K562 (cell line): Measurements from ENCODE around the gene TBX6. TPM values are rescaled to one million over a fixed set of nuclear protein-coding genes. Genes with fewer than 3 reads are reported as not detected.

ENCODE experiments used
- ATAC-seq: fragments of 200-7000 bp; cut with Tn5 transposase; 3 replicates; pipeline ENCODE4 v1.9.1; 2020; ENCODE audit warnings: moderate library complexity
- BruUV-seq: library from RNA; stranded (reverse); fragments of 400-500 nt; replicated peaks from 2 replicates; lab custom pipeline; 2021; lab: Mats Ljungman, UMichigan
- CTCF ChIA-PET: fragments of 300-600 bp; formaldehyde crosslinking; extraction: SDS; loops from one replicate; lab custom pipeline; 2021; ENCODE audit warnings: low intra/inter-chr PET ratio; lab: Yijun Ruan, JAX
- POLR2A ChIA-PET: fragments of 300-600, 350-650 bp; sonication (Branson Sonifier 250); formaldehyde crosslinking; extraction: SDS; loops from one replicate; lab custom pipeline; 2021; ENCODE audit warnings: antibody characterized with exemption, inconsistent platforms; lab: Yijun Ruan, JAX
- DNase-seq, 4 experiments: peaks; one replicate each; pipeline versions ENCODE4 v3.0.0 to v3.0.0-alpha.2; 2011 to 2018; ENCODE audit warnings: low spot score in 3 of 4, mixed read lengths in 3 of 4; ENCODE audit errors: extremely low read depth in 1 of 4
- FAIRE-seq: peaks from 2 replicates; lab custom pipeline; 2011; peaks lifted over from hg19 to GRCh38; lab: Jason Lieb, UNC
- H2AFZ ChIP-seq: 2 replicates; pipeline ENCODE4 v1.6.0; 2011; ENCODE audit warnings: low read depth, low read length, control low read depth, inconsistent platforms
- H3K27ac ChIP-seq: fragments of 200-600 bp; 3 replicates; pipeline ENCODE4 v1.8.0; 2011; ENCODE audit warnings: low read depth, mild to moderate bottlenecking, control low read depth, inconsistent platforms, low read length, moderate library complexity, mixed read lengths; ENCODE audit errors: extremely low read depth
- H3K27me3 ChIP-seq, 2 experiments: fragments of 300-600 bp in 1 of 2; 2 replicates in 1 of 2; 3 replicates in 1 of 2; pipeline versions ENCODE4 v1.6.0 to v1.8.0; 2011; ENCODE audit warnings: inconsistent platforms in 2 of 2, low read length in 2 of 2, mild to moderate bottlenecking in 1 of 2, mixed read lengths in 1 of 2, moderate library complexity in 1 of 2; ENCODE audit not compliant: control insufficient read depth in 2 of 2, insufficient read depth in 2 of 2
- H3K36me3 ChIP-seq: fragments of 300-600 bp; 3 replicates; pipeline ENCODE4 v1.8.0; 2011; ENCODE audit warnings: mild to moderate bottlenecking, low read length, inconsistent platforms; ENCODE audit not compliant: control insufficient read depth, insufficient read depth
- H3K4me1 ChIP-seq, 2 experiments: fragments of 200-600 bp in 1 of 2; replicated peaks in 1 of 2; 2 replicates in 1 of 2; 3 replicates in 1 of 2; pipeline versions ENCODE4 v1.5.1 to v1.8.0; 2011; ENCODE audit warnings: inconsistent platforms in 2 of 2, low read length in 2 of 2, mild to moderate bottlenecking in 1 of 2, mixed read lengths in 1 of 2, moderate library complexity in 1 of 2; ENCODE audit not compliant: control insufficient read depth in 2 of 2, insufficient read depth in 2 of 2
- H3K4me2 ChIP-seq: 2 replicates; pipeline ENCODE4 v1.6.1; 2011; ENCODE audit warnings: low read length, control low read depth, inconsistent platforms, mixed read lengths; ENCODE audit not compliant: insufficient read depth
- H3K4me3 ChIP-seq: fragments of 200-600 bp; sonication (generic), shearing (Covaris generic); 2 replicates; pipeline ENCODE4 v1.5.1; 2016; ENCODE audit warnings: control low read depth, inconsistent platforms
- H3K79me2 ChIP-seq: fragments of 200-600 bp; 3 replicates; pipeline ENCODE4 v1.8.0; 2011; ENCODE audit warnings: low read length, inconsistent platforms; ENCODE audit not compliant: control insufficient read depth, insufficient read depth
- H3K9ac ChIP-seq, 2 experiments: 2 replicates each; pipeline versions ENCODE4 v1.6.0 to v1.6.1; 2011; ENCODE audit warnings: low read depth in 2 of 2, low read length in 2 of 2, control low read depth in 1 of 2, inconsistent platforms in 1 of 2, mild to moderate bottlenecking in 1 of 2, mixed read lengths in 1 of 2; ENCODE audit not compliant: insufficient read depth in 1 of 2
- H3K9me1 ChIP-seq: one replicate; pipeline ENCODE4 v1.6.0; 2011; ENCODE audit warnings: inconsistent platforms, mild to moderate bottlenecking, low read length, moderate library complexity; ENCODE audit not compliant: control insufficient read depth, insufficient read depth
- H3K9me3 ChIP-seq: replicated peaks from 2 replicates; pipeline ENCODE4 v1.5.1; 2011; ENCODE audit warnings: low read depth, low read length, inconsistent platforms; ENCODE audit not compliant: control insufficient read depth, insufficient read depth
- H4K20me1 ChIP-seq: replicated peaks from 2 replicates; pipeline ENCODE4 v1.6.1; 2011; ENCODE audit warnings: low read length, inconsistent platforms, mixed read lengths; ENCODE audit not compliant: control insufficient read depth, insufficient read depth
- CBX3 ChIP-seq, 2 experiments: IDR thresholded peaks; 1 replicate in 1 of 2; 2 replicates in 1 of 2; pipeline ENCODE4 v1.6.1; 2012; ENCODE audit warnings: inconsistent platforms in 2 of 2, low read length in 2 of 2, borderline replicate concordance in 1 of 2, control low read depth in 1 of 2
- GABPB2 ChIP-seq: fragments of 250-450 bp; sonication (Bioruptor Pico); conservative IDR thresholded peaks from 2 replicates; pipeline ENCODE4 v1.5.1; 2021; ENCODE audit warnings: mild to moderate bottlenecking
- JUN ChIP-seq, 2 experiments: sonication (generic) in 1 of 2; formaldehyde crosslinking in 1 of 2; IDR thresholded peaks; 2 replicates each; pipeline versions ENCODE4 v1.6.1 to v1.8.0; 2012 to 2022; ENCODE audit warnings: borderline replicate concordance in 2 of 2, mild to moderate bottlenecking in 2 of 2, improper control_type of control experiment in 1 of 2, low read depth in 1 of 2, low read length in 1 of 2, missing genetic modification reagents in 1 of 2
- KLF1 ChIP-seq: fragments of 450-650 bp; IDR thresholded peaks from 2 replicates; pipeline ENCODE4 v1.6.1; 2016; ENCODE audit warnings: missing genetic modification characterization, missing compliant biosample characterization
- POLR2AphosphoS5 ChIP-seq: IDR thresholded peaks from 2 replicates; pipeline ENCODE4 v1.6.1; 2011; ENCODE audit warnings: mild to moderate bottlenecking, low read depth, low read length, moderate library complexity; ENCODE audit not compliant: control insufficient read depth, insufficient read depth
- RB1 ChIP-seq: fragments of 450-650 bp; IDR thresholded peaks from 2 replicates; pipeline ENCODE4 v1.6.1; 2017; ENCODE audit warnings: low read depth, mild to moderate bottlenecking
- SUPT5H ChIP-seq: fragments of 450-650 bp; IDR thresholded peaks from 2 replicates; pipeline ENCODE4 v1.6.1; 2016
- ZNF143 ChIP-seq: sonication (generic); formaldehyde crosslinking; IDR thresholded peaks from 2 replicates; pipeline ENCODE4 v1.9.0; 2022; ENCODE audit warnings: mild to moderate bottlenecking, missing genetic modification reagents
- ZNF57 ChIP-seq: fragments of 450-650 bp; formaldehyde crosslinking; IDR thresholded peaks from 2 replicates; pipeline ENCODE4 v1.4.0; 2020; ENCODE audit warnings: mild to moderate bottlenecking, moderate library complexity
- WGBS: fragments of 100-300 bp; shearing (Covaris generic); methylation state at CpG from one replicate; pipeline ENCODE4 v1.1.6; 2016; ENCODE audit warnings: low coverage, mixed read lengths; ENCODE audit not compliant: insufficient coverage; ENCODE audit errors: missing lambda C conversion rate; 5-methylcytosine and 5-hydroxymethylcytosine counted together
- in situ Hi-C: fragments of 300-500 bp; cut with MboI; formaldehyde crosslinking; loops from 4 replicates; pipeline ENCODE4 v1.15.0; 2018; ENCODE audit warnings: inconsistent platforms, mixed read lengths
- intact Hi-C: fragments of 100-400 bp; cut with micrococcal nuclease; formaldehyde crosslinking; loops from 2 replicates; pipeline ENCODE4 v1.14.2; 2022
- polyA plus RNA-seq, 8 experiments: library from polyadenylated mRNA; depleted of rRNA in 4 of 8; stranded (reverse) in 5 of 8; unstranded in 3 of 8; fragments of >200 nt; fragmentation: Nextera tagmentation in 2 of 8; fragmentation: Illumina TruSeq in 1 of 8; extraction: Ambion mirVana in 2 of 8; extraction: Trizol in 1 of 8; gene quantifications; 2 replicates each; pipeline versions ENCODE4 v1.2.1 to v1.2.3, GENCODE V29; 2011 to 2014; ENCODE audit warnings: inconsistent platforms in 1 of 8, missing spikeins in 1 of 8
- total RNA-seq, 7 experiments: library from RNA; depleted of rRNA in 6 of 7; stranded (reverse); fragments of >200 nt in 6 of 7; fragmentation: Illumina TruSeq in 2 of 7; extraction: Trizol in 2 of 7; gene quantifications; 2 replicates each; pipeline versions ENCODE4 v1.2.1 to v1.2.3, GENCODE V29; 2011 to 2021; ENCODE audit warnings: low replicate concordance in 1 of 7

TBX6 gene
- total and polyA plus RNA-seq, 9 of the 15 experiments (the other 6 are each of a cell fraction or from before 2014, with no cell fraction given) = 0.07 to 0.58 (median 0.11) TPM; not detected in 2

DNA sequence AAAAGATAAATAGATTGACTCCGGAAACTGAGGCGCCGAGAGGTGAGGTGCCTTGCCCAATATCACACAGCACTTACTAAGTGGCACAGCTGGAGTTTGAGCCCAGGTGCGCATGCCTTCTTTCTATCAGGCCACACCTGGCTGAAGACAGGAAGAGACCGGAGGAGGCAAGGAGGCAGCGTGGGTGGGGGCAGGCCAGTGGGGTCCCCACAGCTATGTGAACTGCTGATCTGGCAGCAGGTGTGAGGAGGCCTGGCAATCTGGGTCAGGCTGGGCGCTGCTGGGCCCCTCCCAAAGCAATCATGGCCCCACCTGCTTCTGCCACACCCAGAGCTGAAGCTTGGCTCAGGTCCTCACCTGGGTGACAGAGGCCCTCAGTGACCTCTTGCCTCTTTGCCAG, 23.5 kb upstream of the TBX6 start:
- DNase-seq (no peak), ATAC-seq (no peak), FAIRE-seq (no peak)
- no peak overlapping the region for H2AFZ ChIP-seq
- no peaks in the 10 kb centered on the region for H3K79me2 ChIP-seq
- H3K4me2 ChIP-seq = no peak overlapping the region
- peaks cover 6% of the 10 kb centered on the region for H3K9me1 ChIP-seq
- H3K36me3 ChIP-seq = peaks cover 16% of the 10 kb centered on the region; the same call in 1 of the 3 replicates
- TF ChIP-seq SUPT5H (no peak), JUN (IDR thresholded peaks at IDR 0.05; ENCODE audit: borderline replicate concordance, low read depth, low read length) (no peak), JUN (CRISPR knock-in tag; IDR thresholded peaks at IDR 0.05; ENCODE audit: borderline replicate concordance) (no peak), RB1 (no peak), ZNF57 (CRISPR knock-in tag) (no peak), ZNF143 (CRISPR knock-in tag) (no peak), GABPB2 (CRISPR knock-in tag) (no peak), POLR2AphosphoS5 (no peak), CBX3 (IDR thresholded peaks at IDR 0.05; ENCODE audit: borderline replicate concordance in 1 of 2, low read length in 2 of 2) (no peak), KLF1 (tag) (no peak)
- BruUV-seq = no TSS peak
- no peaks in the 10 kb centered on the region for H3K27me3 ChIP-seq
- peak overlapping the region in 1 of 2 experiments; percentile 56; a peak in 1 of 4 replicates for H3K9ac ChIP-seq
- H3K4me1 ChIP-seq = peaks cover 13 to 31% of the 10 kb centered on the region in 2 experiments; a peak in 4 of 5 replicates
- H3K9me3 ChIP-seq = no peaks in the 10 kb centered on the region
- intact Hi-C loops (no loop called here), in situ Hi-C loops (no loop called here)
- 90% methylated on average over 7 of the region's 7 CpGs for WGBS
- H3K27ac ChIP-seq = no peak overlapping the region
- CTCF ChIA-PET = no interaction called here
- H3K4me3 ChIP-seq = no peak overlapping the region
- H4K20me1 ChIP-seq = no peaks in the 10 kb centered on the region
- POLR2A ChIA-PET = interaction anchor here (0.6 to 1.5 kb wide), 2 partner anchors 23 to 62 kb away, joined by 3 read pairs; a partner anchor contains a TSS
